SK-N-MC (cell line): ENCODE results near the gene APMAP.

Experiments
- EZH2 ChIP-seq: fragments of 200-600 bp; sonication (generic); IDR thresholded peaks from one replicate; pipeline ENCODE4 v1.6.1; 2017; ENCODE audit warnings: antibody characterized with exemption
- FOXP2 ChIP-seq: optimal IDR thresholded peaks from 2 replicates; pipeline ENCODE3; 2011; ENCODE audit warnings: mild to moderate bottlenecking, moderate library complexity; ENCODE audit not compliant: insufficient read depth; ENCODE audit errors: extremely low read length, control extremely low read depth
- POLR2AphosphoS5 ChIP-seq: IDR thresholded peaks from 2 replicates; pipeline ENCODE4 v1.6.1; 2012; ENCODE audit warnings: mild to moderate bottlenecking, low read depth, low read length, borderline replicate concordance

DNA sequence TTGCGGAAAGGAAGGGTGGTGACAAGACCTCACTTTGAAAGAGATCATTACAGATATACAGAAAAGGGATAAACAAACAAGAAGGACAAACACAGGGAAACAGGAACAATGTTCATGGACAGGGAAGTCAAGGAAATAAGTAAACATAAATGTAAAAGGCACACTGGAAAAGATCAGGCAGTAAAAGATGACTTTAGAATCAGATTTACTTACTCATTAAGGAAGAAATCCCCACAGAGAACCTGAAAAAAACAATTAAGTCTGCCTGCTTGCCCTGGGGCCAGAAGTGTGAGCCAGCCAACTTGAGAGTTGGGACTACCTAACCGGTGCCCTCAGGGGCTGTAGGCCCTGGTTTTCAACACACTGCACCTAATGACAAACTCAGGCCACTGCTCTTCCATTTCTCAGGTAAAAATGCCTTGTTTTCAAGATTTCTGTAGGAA lies 1.7 kb downstream of the APMAP start:
- TF ChIP-seq EZH2 (no peak), POLR2AphosphoS5 (no peak), FOXP2 (no peak)
